MM.1S (cell line): Measurements from ENCODE around the gene NUCB1.

ENCODE experiments used
- DNase-seq: peaks from one replicate; pipeline ENCODE4 v3.0.0-alpha.2; 2015
- H2AFZ ChIP-seq: fragments of 300-600 bp; sonication (generic); 2 replicates; pipeline ENCODE4 v1.6.0; 2016; ENCODE audit warnings: antibody characterized with exemption, low read length
- H3F3A ChIP-seq: fragments of 300-600 bp; sonication (generic); 2 replicates; pipeline ENCODE4 v1.6.1; 2016; ENCODE audit warnings: mild to moderate bottlenecking, antibody characterized with exemption, low read length, moderate library complexity, mixed read lengths; ENCODE audit not compliant: insufficient read depth
- H3K27ac ChIP-seq: fragments of 300-600 bp; sonication (generic); 2 replicates; pipeline ENCODE4 v1.5.1; 2016; ENCODE audit warnings: mild to moderate bottlenecking, low read length
- H3K27me3 ChIP-seq: fragments of 300-600 bp; sonication (generic); replicated peaks from 2 replicates; pipeline ENCODE4 v1.6.0; 2016; ENCODE audit warnings: low read length; ENCODE audit not compliant: insufficient read depth
- H3K36me3 ChIP-seq: fragments of 300-600 bp; sonication (generic); replicated peaks from 2 replicates; pipeline ENCODE4 v1.6.1; 2016; ENCODE audit warnings: mild to moderate bottlenecking, low read length, mixed read lengths; ENCODE audit not compliant: insufficient read depth
- H3K4me1 ChIP-seq: fragments of 300-600 bp; sonication (generic); 2 replicates; pipeline ENCODE4 v1.6.1; 2016; ENCODE audit warnings: low read length, mixed read lengths
- H3K4me2 ChIP-seq: fragments of 300-600 bp; sonication (generic); 2 replicates; pipeline ENCODE4 v1.6.0; 2016; ENCODE audit warnings: low read depth, low read length
- H3K4me3 ChIP-seq: fragments of 300-600 bp; sonication (generic); 2 replicates; pipeline ENCODE4 v1.5.1; 2016; ENCODE audit warnings: low read length, mixed read lengths
- H3K79me2 ChIP-seq: fragments of 300-600 bp; sonication (generic); 2 replicates; pipeline ENCODE4 v1.6.1; 2016; ENCODE audit warnings: mixed run types, low read length, mixed read lengths
- H3K9ac ChIP-seq: fragments of 300-600 bp; sonication (generic); 2 replicates; pipeline ENCODE4 v1.6.1; 2016; ENCODE audit warnings: low read length, mixed read lengths
- H3K9me2 ChIP-seq: fragments of 300-600 bp; sonication (generic); replicated peaks from 2 replicates; pipeline ENCODE4 v1.6.1; 2016; ENCODE audit warnings: mild to moderate bottlenecking, low read length, mixed read lengths; ENCODE audit not compliant: insufficient read depth
- H3K9me3 ChIP-seq: fragments of 300-600 bp; sonication (generic); replicated peaks from 2 replicates; pipeline ENCODE4 v1.6.1; 2016; ENCODE audit warnings: mild to moderate bottlenecking, low read length, mixed read lengths; ENCODE audit not compliant: insufficient read depth
- H4K20me1 ChIP-seq: fragments of 300-600 bp; sonication (generic); 2 replicates; pipeline ENCODE4 v1.6.1; 2016; ENCODE audit warnings: mild to moderate bottlenecking, low read length, moderate library complexity, mixed read lengths; ENCODE audit not compliant: insufficient read depth
- CTCF ChIP-seq: fragments of 300-600 bp; sonication (generic); IDR thresholded peaks from 2 replicates; pipeline ENCODE4 v1.5.1; 2016; ENCODE audit warnings: antibody characterized with exemption, low read length, mixed read lengths
- EZH2 ChIP-seq: fragments of 300-600 bp; sonication (generic); optimal IDR thresholded peaks from 2 replicates; pipeline ENCODE3; 2017; ENCODE audit warnings: low read depth, mild to moderate bottlenecking, antibody characterized with exemption, low read length, mixed read lengths
- EZH2phosphoT487 ChIP-seq: fragments of 300-600 bp; sonication (generic); IDR thresholded peaks from 2 replicates; pipeline ENCODE4 v1.6.1; 2018; ENCODE audit warnings: antibody characterized with exemption, low read length

Gene NUCB1

GRCh38 chr19:48953141-48953540 lies 53.0 kb downstream of the NUCB1 start:
- H3K4me1 ChIP-seq, result no peaks in the 10 kb centered on the region
- H3K9me3 ChIP-seq, result no peaks in the 10 kb centered on the region
- no peaks in the 10 kb centered on the region for H3K36me3 ChIP-seq
- H4K20me1 ChIP-seq, result no peaks in the 10 kb centered on the region
- no peak overlapping the region for H2AFZ ChIP-seq
- no peaks in the 10 kb centered on the region for H3K27me3 ChIP-seq
- no peak overlapping the region for H3K27ac ChIP-seq
- TF ChIP-seq EZH2phosphoT487 (no peak), EZH2 (no peak), CTCF (no peak)
- H3K4me2 ChIP-seq, result no peak overlapping the region
- H3K9ac ChIP-seq, result no peak overlapping the region
- DNase-seq, result no peak
- H3K9me2 ChIP-seq, result no peaks in the 10 kb centered on the region
- H3K4me3 ChIP-seq, result no peak overlapping the region
- H3F3A ChIP-seq, result no peaks in the 10 kb centered on the region
- H3K79me2 ChIP-seq, result peaks cover 17% of the 10 kb centered on the region

- Histone ChIP-seq H3K79me2 (peaks cover 17% of the 10 kb centered on the region), H3K27ac (no peak overlapping the region), H3K4me1 (no peaks in the 10 kb centered on the region), H3K4me3 (peak overlapping the region; percentile 54), H3K36me3 (no peaks in the 10 kb centered on the region), H3K4me2 (peak overlapping the region; percentile 78), H3K9me3 (no peaks in the 10 kb centered on the region), H3F3A (no peaks in the 10 kb centered on the region), H3K9me2 (no peaks in the 10 kb centered on the region), H2AFZ (peak overlapping the region; percentile 88), H3K27me3 (no peaks in the 10 kb centered on the region), H3K9ac (peak overlapping the region; percentile 22; the same call in 1 of the 2 replicates), H4K20me1 (no peaks in the 10 kb centered on the region)
- TF ChIP-seq EZH2phosphoT487 (no peak), CTCF (no peak), EZH2 (no peak)
- DNase-seq, result no peak
Observed at GRCh38 chr19:48953990-48954594, 54.0 kb downstream of the NUCB1 start.

- peak within 1 kb of the TSS; percentile 86 for H3K9ac ChIP-seq
- H3K4me1 ChIP-seq, result no peaks in the 10 kb centered on the region
- H3K79me2 ChIP-seq, result peaks cover 17% of the 10 kb centered on the region
- TF ChIP-seq EZH2, result no peak
- peak; percentile 28 for TF ChIP-seq CTCF
- H3K4me2 ChIP-seq, result peak within 1 kb of the TSS; percentile 92
- H3K9me3 ChIP-seq, result no peaks in the 10 kb centered on the region
- peak; percentile 98 for DNase-seq
- no peaks in the 10 kb centered on the region for H3K9me2 ChIP-seq
- peak within 1 kb of the TSS; percentile 88 for H3K4me3 ChIP-seq
- H3K27me3 ChIP-seq, result no peaks in the 10 kb centered on the region
- H3K36me3 ChIP-seq, result no peaks in the 10 kb centered on the region
- no peaks in the 10 kb centered on the region for H4K20me1 ChIP-seq
- no peak within 1 kb of the TSS; the same call in 1 of the 2 replicates for H3K27ac ChIP-seq
- H2AFZ ChIP-seq, result peak within 1 kb of the TSS; percentile 88
- H3F3A ChIP-seq, result no peaks in the 10 kb centered on the region
Observed at GRCh38 chr19:48954595-48955307, 54.6 kb downstream of the NUCB1 start, which contains the start of gene BAX. BAX (plus strand) TSS chr19:48954875; CDS start chr19:48954929, 54 bp downstream.
